Right lobe of liver (tissue), 6 donors: Measurements from ENCODE around the gene LENEP. TPM values are rescaled to one million over a fixed set of nuclear protein-coding genes. Genes with fewer than 3 reads are reported as not detected.

Experiments used
- ATAC-seq, 4 donors: fragments of 200-7000 bp; cut with Tn5 transposase; one replicate each; pipeline ENCODE4 v1.9.1; 2020; ENCODE audit warnings: mild to moderate bottlenecking in 4 of 4, moderate library complexity in 4 of 4
- DNase-seq, 3 donors: peaks; one replicate each; pipeline ENCODE4 v3.0.0-alpha.2; 2020
- H3K27ac ChIP-seq, 3 donors: fragments of 200-600 bp; one replicate each; pipeline ENCODE4 v1.8.0; 2022
- H3K27me3 ChIP-seq, 2 donors: fragments of 200-600 bp; one replicate each; pipeline ENCODE4 v1.8.0; 2022
- H3K36me3 ChIP-seq, 4 donors: fragments of 200-600 bp; sonication (generic) in 1 of 4; one replicate each; pipeline versions ENCODE4 v1.5.1 to v1.8.0; 2017 to 2022; ENCODE audit warnings: control low read depth in 1 of 4
- H3K4me1 ChIP-seq, 4 donors: fragments of 200-600 bp; sonication (generic) in 1 of 4; one replicate each; pipeline versions ENCODE4 v1.5.1 to v1.8.0; 2017 to 2022; ENCODE audit warnings: control low read depth in 1 of 4
- H3K4me3 ChIP-seq, 3 donors: fragments of 200-600 bp; one replicate each; pipeline ENCODE4 v1.8.0; 2022
- H3K9me3 ChIP-seq, 4 donors: fragments of 200-600 bp; sonication (generic) in 1 of 4; one replicate each; pipeline versions ENCODE4 v1.5.1 to v1.8.0; 2017 to 2022; ENCODE audit warnings: control low read depth in 1 of 4
- CTCF ChIP-seq, 4 donors: fragments of 200-600 bp in 3 of 4; fragments of 450-650 bp in 1 of 4; IDR thresholded peaks; one replicate each; pipeline versions ENCODE4 v1.5.1 to v1.8.0; 2016 to 2022; ENCODE audit warnings: antibody characterized with exemption in 4 of 4, mild to moderate bottlenecking in 2 of 4
- POLR2A ChIP-seq: fragments of 450-650 bp; IDR thresholded peaks from one replicate; pipeline ENCODE4 v1.6.1; 2017; ENCODE audit warnings: antibody characterized with exemption, mild to moderate bottlenecking
- WGBS: methylation state at CpG from one replicate; pipeline ENCODE4 v1.1.6; 2018; ENCODE audit warnings: low coverage, low lambda C conversion rate; ENCODE audit not compliant: insufficient coverage; ENCODE audit errors: missing lambda C conversion rate; 5-methylcytosine and 5-hydroxymethylcytosine counted together
- intact Hi-C, 2 donors: fragments of 100-400 bp; cut with DNase I; formaldehyde crosslinking; loops; one replicate each; pipeline versions ENCODE4 v1.11.2 to v1.14.1; 2022
- total RNA-seq, 6 experiments: library from RNA; depleted of rRNA in 2 of 6; stranded (reverse); fragments of >200 nt in 2 of 6; fragmentation: NEBNext Ultra II Directional in 3 of 6; extraction: Animal tissue kit (Norgen Biotek cat#: 25700) in 3 of 6; gene quantifications; one replicate each; pipeline versions ENCODE4 v1.1.0 to v1.2.4, GENCODE V29; 2016 to 2023
- donor health status: DM: no; HTN: yes; CAD: no.
- donor health status: DM: no; HTN: no; CAD: no.
- donor health status: DM: no; HTN: no; CAD: no.
- donor health status: DM: no; HTN: yes; CAD: no.
- donor health status: DM: no; HTN: yes; CAD: no.

Gene LENEP
- total RNA-seq, 6 experiments from 2014 or later: not detected

GRCh38 chr1:155005076-155006011 lies 12.0 kb downstream of the LENEP start:
- Histone ChIP-seq H3K36me3 (no peaks in the 10 kb centered on the region), H3K27me3 (no peaks in the 10 kb centered on the region), H3K27ac (peak overlapping the region; percentile 81 to 95 (median 94)), H3K4me3 (peak overlapping the region; percentile 84 to 93 (median 91)), H3K4me1 (peaks cover 0 to 60% (median 26%) of the 10 kb centered on the region in 4 donors), H3K9me3 (no peaks in the 10 kb centered on the region)
- ATAC-seq (peak; percentile 19 to 38 (median 38)), DNase-seq (peak; percentile 80 to 95 (median 93))
- TF ChIP-seq CTCF (IDR thresholded peaks at IDR 0.05) (no peak), POLR2A (peak; percentile 40)
- WGBS: 15% methylated on average over 2 of the region's 17 CpGs
- intact Hi-C loops: no loop called here

GRCh38 chr1:155006601-155007101 lies 13.3 kb downstream of the LENEP start:
- Histone ChIP-seq H3K4me1 (peaks cover 0 to 71% (median 26%) of the 10 kb centered on the region in 4 donors), H3K36me3 (peaks cover 0 to 3% (median 0%) of the 10 kb centered on the region in 4 donors), H3K4me3 (peak overlapping the region in 1 of 3 donors; percentile 10), H3K9me3 (no peaks in the 10 kb centered on the region), H3K27ac (peak overlapping the region in 2 of 3 donors; percentile 94 to 95), H3K27me3 (no peaks in the 10 kb centered on the region)
- DNase-seq: peak in 1 of 3 donors; percentile 52
- TF ChIP-seq POLR2A (no peak), CTCF (IDR thresholded peaks at IDR 0.05) (no peak)
- intact Hi-C loops: no loop called here
- 13% methylated on average over 2 of the region's 2 CpGs for WGBS
- ATAC-seq: no peak

- DNase-seq (peak in 2 of 3 donors; percentile 76 to 87), ATAC-seq (peak in 3 of 4 donors; percentile 7 to 19 (median 12))
- WGBS: 0% methylated on average over 2 of the region's 6 CpGs
Observed at GRCh38 chr1:155007251-155007828, 14.0 kb downstream of the LENEP start.

More at GRCh38 chr1:155007251-155007828, 14.0 kb downstream of the LENEP start:
- Histone ChIP-seq H3K27me3 (no peaks in the 10 kb centered on the region), H3K27ac (peak overlapping the region; percentile 16 to 95 (median 16)), H3K9me3 (no peaks in the 10 kb centered on the region), H3K4me1 (peaks cover 0 to 78% (median 28%) of the 10 kb centered on the region in 4 donors), H3K4me3 (peak overlapping the region in 2 of 3 donors; percentile 10 to 26), H3K36me3 (peaks cover 0 to 3% (median 0%) of the 10 kb centered on the region in 4 donors)
- TF ChIP-seq POLR2A (no peak), CTCF (IDR thresholded peaks at IDR 0.05) (no peak)
- intact Hi-C loops: no loop called here
